CD1c-positive myeloid dendritic cell (primary cell): ENCODE results near the gene DDO.

ENCODE experiments used
- DNase-seq: peaks from one replicate; pipeline ENCODE4 v3.0.0-alpha.2; 2016; ENCODE audit errors: extremely low spot score

DDO gene

GRCh38 chr6:110421749-110422443, 6.5 kb upstream of the DDO start:
- peak; percentile 51 for DNase-seq

- peak; percentile 38 for DNase-seq
Observed at GRCh38 chr6:110419028-110419739, 3.8 kb upstream of the DDO start.

- no peak for DNase-seq
Observed at GRCh38 chr6:110418594-110418993, 3.2 kb upstream of the DDO start.

- peak; percentile 66 for DNase-seq
Observed at GRCh38 chr6:110414669-110415068, 706 bp downstream of the DDO start.

GRCh38 chr6:110412360-110412759, 3.0 kb downstream of the DDO start:
- no peak for DNase-seq

GRCh38 chr6:110410511-110410910, 4.9 kb downstream of the DDO start:
- DNase-seq = peak; percentile 27

- no peak for DNase-seq
Observed at GRCh38 chr6:110409794-110410193, 5.6 kb downstream of the DDO start.

- DNase-seq = no peak
Observed at GRCh38 chr6:110408901-110409300, 6.5 kb downstream of the DDO start.

GRCh38 chr6:110404607-110405006, 10.8 kb downstream of the DDO start:
- DNase-seq = no peak

- no peak for DNase-seq
Observed at GRCh38 chr6:110401585-110402176, 13.7 kb downstream of the DDO start.

- no peak for DNase-seq
Observed at GRCh38 chr6:110400208-110400607, 15.2 kb downstream of the DDO start.

GRCh38 chr6:110399219-110400071, 15.9 kb downstream of the DDO start:
- DNase-seq = no peak

- DNase-seq = no peak
Observed at GRCh38 chr6:110398778-110399177, 16.6 kb downstream of the DDO start.

GRCh38 chr6:110395221-110395620, 20.2 kb downstream of the DDO start:
- DNase-seq = no peak

GRCh38 chr6:110394409-110394808, 21.0 kb downstream of the DDO start:
- DNase-seq = no peak

- DNase-seq = no peak
Observed at GRCh38 chr6:110392727-110393126, 22.6 kb downstream of the DDO start.

GRCh38 chr6:110390404-110390803, 25.0 kb downstream of the DDO start:
- DNase-seq = no peak

GRCh38 chr6:110389689-110390382, 25.5 kb downstream of the DDO start:
- no peak for DNase-seq

GRCh38 chr6:110387986-110388385, 27.4 kb downstream of the DDO start:
- DNase-seq = no peak

GRCh38 chr6:110385458-110385863, 29.9 kb downstream of the DDO start:
- DNase-seq = no peak

- DNase-seq = no peak
Observed at GRCh38 chr6:110378552-110378951, 36.8 kb downstream of the DDO start.

- DNase-seq = no peak
Observed at GRCh38 chr6:110369066-110369465, 46.3 kb downstream of the DDO start.
